Measurements from ENCODE around the gene MAGEA1.

DNA sequence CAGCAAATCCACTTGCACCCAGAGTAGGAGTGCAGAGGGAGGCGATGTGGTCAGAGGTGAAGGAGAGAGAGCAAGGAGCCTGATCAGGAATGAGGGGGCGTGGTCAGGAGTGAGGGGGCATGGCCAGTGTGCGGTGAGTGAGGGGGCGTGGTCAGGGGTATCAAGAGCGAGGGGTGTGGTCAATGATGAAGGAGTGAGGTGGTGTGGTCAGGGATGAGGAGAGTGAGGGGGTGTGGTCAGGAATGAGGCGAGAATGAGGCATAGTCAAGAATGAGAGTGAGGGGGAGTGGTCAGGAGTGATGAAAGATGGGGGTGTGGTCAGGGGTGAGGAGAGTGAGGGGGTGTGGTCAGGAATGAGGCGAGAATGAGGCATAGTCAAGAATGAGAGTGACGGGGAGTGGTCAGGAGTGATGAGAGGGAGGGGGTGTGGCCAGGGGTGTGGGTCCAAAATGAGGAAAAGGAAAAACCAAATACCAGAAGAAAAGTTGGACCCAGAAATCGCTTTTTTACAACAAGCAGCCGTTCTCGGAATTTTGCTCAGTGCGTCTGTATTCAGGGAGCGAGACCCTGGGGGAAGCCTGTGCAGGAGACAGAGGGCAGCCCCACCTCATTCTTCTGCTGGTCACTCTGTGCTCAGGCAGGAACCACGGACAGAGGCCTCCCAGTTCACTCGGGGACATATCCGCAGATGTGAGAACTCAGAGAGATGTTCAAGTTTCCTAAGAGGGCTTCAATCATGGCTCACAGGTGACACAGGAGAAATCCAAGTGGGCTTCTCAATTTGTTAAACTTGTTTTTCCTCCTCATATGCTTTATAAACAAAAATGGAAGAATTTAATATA is 47.5 kb downstream of the MAGEA1 start:
- TF ChIP-seq, protein P1, sequence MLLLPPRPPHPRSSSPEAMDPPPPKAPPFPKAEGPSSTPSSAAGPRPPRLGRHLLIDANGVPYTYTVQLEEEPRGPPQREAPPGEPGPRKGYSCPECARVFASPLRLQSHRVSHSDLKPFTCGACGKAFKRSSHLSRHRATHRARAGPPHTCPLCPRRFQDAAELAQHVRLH (tag by site-specific recombination; IDR thresholded peaks at IDR 0.05): no peak
- TF ChIP-seq, protein P2, sequence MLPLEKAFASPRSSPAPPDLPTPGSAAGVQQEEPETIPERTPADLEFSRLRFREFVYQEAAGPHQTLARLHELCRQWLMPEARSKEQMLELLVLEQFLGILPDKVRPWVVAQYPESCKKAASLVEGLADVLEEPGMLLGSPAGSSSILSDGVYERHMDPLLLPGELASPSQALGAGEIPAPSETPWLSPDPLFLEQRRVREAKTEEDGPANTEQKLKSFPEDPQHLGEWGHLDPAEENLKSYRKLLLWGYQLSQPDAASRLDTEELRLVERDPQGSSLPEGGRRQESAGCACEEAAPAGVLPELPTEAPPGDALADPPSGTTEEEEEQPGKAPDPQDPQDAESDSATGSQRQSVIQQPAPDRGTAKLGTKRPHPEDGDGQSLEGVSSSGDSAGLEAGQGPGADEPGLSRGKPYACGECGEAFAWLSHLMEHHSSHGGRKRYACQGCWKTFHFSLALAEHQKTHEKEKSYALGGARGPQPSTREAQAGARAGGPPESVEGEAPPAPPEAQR (tag by site-specific recombination; IDR thresholded peaks at IDR 0.05): no peak
- TF ChIP-seq, protein P3, sequence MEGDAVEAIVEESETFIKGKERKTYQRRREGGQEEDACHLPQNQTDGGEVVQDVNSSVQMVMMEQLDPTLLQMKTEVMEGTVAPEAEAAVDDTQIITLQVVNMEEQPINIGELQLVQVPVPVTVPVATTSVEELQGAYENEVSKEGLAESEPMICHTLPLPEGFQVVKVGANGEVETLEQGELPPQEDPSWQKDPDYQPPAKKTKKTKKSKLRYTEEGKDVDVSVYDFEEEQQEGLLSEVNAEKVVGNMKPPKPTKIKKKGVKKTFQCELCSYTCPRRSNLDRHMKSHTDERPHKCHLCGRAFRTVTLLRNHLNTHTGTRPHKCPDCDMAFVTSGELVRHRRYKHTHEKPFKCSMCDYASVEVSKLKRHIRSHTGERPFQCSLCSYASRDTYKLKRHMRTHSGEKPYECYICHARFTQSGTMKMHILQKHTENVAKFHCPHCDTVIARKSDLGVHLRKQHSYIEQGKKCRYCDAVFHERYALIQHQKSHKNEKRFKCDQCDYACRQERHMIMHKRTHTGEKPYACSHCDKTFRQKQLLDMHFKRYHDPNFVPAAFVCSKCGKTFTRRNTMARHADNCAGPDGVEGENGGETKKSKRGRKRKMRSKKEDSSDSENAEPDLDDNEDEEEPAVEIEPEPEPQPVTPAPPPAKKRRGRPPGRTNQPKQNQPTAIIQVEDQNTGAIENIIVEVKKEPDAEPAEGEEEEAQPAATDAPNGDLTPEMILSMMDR (tag by site-specific recombination; IDR thresholded peaks at IDR 0.05): no peak
- TF ChIP-seq OSR2 (tag by site-specific recombination; IDR thresholded peaks at IDR 0.05) (no peak), ZNF776 (tag by site-specific recombination; IDR thresholded peaks at IDR 0.05; ENCODE audit: borderline replicate concordance) (no peak), ZNF274 (IDR thresholded peaks at IDR 0.05; ENCODE audit: low read length) (no peak), ZNF274 (tag by site-specific recombination; IDR thresholded peaks at IDR 0.05; ENCODE audit: borderline replicate concordance) (no peak), ZNF302 (tag by site-specific recombination; IDR thresholded peaks at IDR 0.05; ENCODE audit: low read depth) (no peak), ZSCAN30 (tag by site-specific recombination; IDR thresholded peaks at IDR 0.05) (no peak)
- TF ChIP-seq, protein P4, sequence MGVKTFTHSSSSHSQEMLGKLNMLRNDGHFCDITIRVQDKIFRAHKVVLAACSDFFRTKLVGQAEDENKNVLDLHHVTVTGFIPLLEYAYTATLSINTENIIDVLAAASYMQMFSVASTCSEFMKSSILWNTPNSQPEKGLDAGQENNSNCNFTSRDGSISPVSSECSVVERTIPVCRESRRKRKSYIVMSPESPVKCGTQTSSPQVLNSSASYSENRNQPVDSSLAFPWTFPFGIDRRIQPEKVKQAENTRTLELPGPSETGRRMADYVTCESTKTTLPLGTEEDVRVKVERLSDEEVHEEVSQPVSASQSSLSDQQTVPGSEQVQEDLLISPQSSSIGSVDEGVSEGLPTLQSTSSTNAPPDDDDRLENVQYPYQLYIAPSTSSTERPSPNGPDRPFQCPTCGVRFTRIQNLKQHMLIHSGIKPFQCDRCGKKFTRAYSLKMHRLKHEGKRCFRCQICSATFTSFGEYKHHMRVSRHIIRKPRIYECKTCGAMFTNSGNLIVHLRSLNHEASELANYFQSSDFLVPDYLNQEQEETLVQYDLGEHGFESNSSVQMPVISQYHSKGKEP (tag by site-specific recombination; IDR thresholded peaks at IDR 0.05): no peak
- TF ChIP-seq, protein P5, sequence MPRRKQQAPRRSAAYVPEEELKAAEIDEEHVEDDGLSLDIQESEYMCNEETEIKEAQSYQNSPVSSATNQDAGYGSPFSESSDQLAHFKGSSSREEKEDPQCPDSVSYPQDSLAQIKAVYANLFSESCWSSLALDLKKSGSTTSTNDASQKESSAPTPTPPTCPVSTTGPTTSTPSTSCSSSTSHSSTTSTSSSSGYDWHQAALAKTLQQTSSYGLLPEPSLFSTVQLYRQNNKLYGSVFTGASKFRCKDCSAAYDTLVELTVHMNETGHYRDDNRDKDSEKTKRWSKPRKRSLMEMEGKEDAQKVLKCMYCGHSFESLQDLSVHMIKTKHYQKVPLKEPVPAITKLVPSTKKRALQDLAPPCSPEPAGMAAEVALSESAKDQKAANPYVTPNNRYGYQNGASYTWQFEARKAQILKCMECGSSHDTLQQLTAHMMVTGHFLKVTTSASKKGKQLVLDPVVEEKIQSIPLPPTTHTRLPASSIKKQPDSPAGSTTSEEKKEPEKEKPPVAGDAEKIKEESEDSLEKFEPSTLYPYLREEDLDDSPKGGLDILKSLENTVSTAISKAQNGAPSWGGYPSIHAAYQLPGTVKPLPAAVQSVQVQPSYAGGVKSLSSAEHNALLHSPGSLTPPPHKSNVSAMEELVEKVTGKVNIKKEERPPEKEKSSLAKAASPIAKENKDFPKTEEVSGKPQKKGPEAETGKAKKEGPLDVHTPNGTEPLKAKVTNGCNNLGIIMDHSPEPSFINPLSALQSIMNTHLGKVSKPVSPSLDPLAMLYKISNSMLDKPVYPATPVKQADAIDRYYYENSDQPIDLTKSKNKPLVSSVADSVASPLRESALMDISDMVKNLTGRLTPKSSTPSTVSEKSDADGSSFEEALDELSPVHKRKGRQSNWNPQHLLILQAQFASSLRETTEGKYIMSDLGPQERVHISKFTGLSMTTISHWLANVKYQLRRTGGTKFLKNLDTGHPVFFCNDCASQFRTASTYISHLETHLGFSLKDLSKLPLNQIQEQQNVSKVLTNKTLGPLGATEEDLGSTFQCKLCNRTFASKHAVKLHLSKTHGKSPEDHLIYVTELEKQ (tag by site-specific recombination; IDR thresholded peaks at IDR 0.05; ENCODE audit: borderline replicate concordance): no peak
- TF ChIP-seq, protein P6, sequence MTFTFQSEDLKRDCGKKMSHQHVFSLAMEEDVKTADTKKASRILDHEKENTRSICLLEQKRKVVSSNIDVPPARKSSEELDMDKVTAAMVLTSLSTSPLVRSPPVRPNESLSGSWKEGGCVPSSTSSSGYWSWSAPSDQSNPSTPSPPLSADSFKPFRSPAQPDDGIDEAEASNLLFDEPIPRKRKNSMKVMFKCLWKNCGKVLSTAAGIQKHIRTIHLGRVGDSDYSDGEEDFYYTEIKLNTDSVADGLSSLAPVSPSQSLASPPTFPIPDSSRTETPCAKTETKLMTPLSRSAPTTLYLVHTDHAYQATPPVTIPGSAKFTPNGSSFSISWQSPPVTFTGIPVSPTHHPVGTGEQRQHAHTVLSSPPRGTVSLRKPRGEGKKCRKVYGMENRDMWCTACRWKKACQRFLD (tag by site-specific recombination; IDR thresholded peaks at IDR 0.05): no peak

Measured in HEK293 (cell line).